Activated naive CD8-positive, alpha-beta T cell treated with anti-CD3 and anti-CD28 coated beads, Interleukin-2, amount 50 U/mL, for 24 hours (primary cell): ENCODE data around the gene CFAP210.
"Not testable (repeated sequence)": the region's sequence is repeated elsewhere in the genome, so short reads cannot be mapped to it uniquely, and the experiment has no call there.

Experiments used
- ATAC-seq: fragments of 150-1000 bp; cut with Tn5 transposase; one replicate; pipeline ENCODE4 v1.10.0; 2021
- DNase-seq: peaks from one replicate; pipeline ENCODE4 v3.0.0; 2021
- H3K27ac Mint-ChIP-seq: one replicate; pipeline ENCODE4 v1.8.0; 2021; ENCODE audit warnings: mild to moderate bottlenecking, mixed read lengths
- H3K27me3 Mint-ChIP-seq: one replicate; pipeline ENCODE4 v1.8.0; 2021; ENCODE audit warnings: mixed read lengths
- H3K36me3 Mint-ChIP-seq: one replicate; pipeline ENCODE4 v1.8.0; 2021; ENCODE audit warnings: low read depth, mixed read lengths
- H3K4me1 Mint-ChIP-seq: one replicate; pipeline ENCODE4 v1.8.0; 2021; ENCODE audit warnings: mixed read lengths
- H3K4me3 Mint-ChIP-seq: one replicate; pipeline ENCODE4 v1.8.0; 2021; ENCODE audit warnings: mild to moderate bottlenecking, moderate library complexity, mixed read lengths
- H3K9me3 Mint-ChIP-seq: one replicate; pipeline ENCODE4 v1.8.0; 2021; ENCODE audit warnings: mixed read lengths

Gene CFAP210

DNA sequence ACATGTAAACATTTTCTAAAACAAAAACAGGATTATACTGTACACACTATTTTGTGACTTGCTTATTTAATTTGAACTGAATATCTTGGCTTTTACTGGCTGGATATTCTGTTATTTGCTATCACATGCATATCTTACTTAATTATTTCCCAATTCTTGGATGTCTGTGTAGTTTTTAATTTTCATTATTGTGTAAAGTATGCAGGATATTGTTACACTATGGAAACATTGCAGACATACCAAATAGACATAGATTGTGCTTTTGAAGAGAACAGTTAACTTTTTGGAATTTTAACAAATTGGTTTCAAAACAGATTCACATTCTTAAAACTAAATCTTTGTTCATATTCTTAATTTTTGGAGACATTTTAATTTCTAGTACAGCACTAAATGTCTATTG is 2.2 kb upstream of the CFAP210 start:
- Mint-ChIP-seq H3K9me3 (peaks cover 5% of the 10 kb centered on the region), H3K4me1 (peaks cover 18% of the 10 kb centered on the region), H3K4me3 (no peak overlapping the region), H3K27ac (no peak overlapping the region), H3K27me3 (peaks cover 1% of the 10 kb centered on the region), H3K36me3 (peaks cover 22% of the 10 kb centered on the region)
- DNase-seq (no peak), ATAC-seq (no peak)

DNA sequence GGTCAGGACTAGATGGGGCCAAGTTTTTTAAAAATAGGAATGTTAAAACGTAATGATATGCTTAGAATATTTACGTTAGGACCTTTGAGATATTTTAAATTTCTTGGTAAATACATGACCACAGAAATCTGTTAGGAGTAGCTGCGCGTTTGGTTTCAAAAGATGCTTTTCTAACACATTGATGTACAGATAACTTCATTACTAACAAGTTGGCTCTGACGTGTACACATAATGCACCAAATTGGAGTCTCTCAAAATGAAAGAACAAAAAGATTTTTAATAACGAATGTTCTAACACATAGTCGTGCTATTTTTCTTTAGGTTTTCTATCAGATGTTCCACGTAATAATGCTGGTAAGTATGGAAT is 672 bp upstream of the CFAP210 start:
- peaks cover 18% of the 10 kb centered on the region for H3K4me1 Mint-ChIP-seq
- peak overlapping the region; percentile 89 for H3K4me3 Mint-ChIP-seq
- ATAC-seq (no peak), DNase-seq (no peak)
- H3K9me3 Mint-ChIP-seq, result peaks cover 12% of the 10 kb centered on the region
- H3K36me3 Mint-ChIP-seq, result peaks cover 20% of the 10 kb centered on the region
- peak overlapping the region; percentile 87 for H3K27ac Mint-ChIP-seq
- peaks cover 2% of the 10 kb centered on the region for H3K27me3 Mint-ChIP-seq

GRCh38 chr2:169693360-169693759 is 845 bp downstream of the CFAP210 start:
- DNase-seq (no peak), ATAC-seq (no peak)
- peak overlapping the region; percentile 87 for H3K27ac Mint-ChIP-seq
- H3K4me1 Mint-ChIP-seq, result peaks cover 18% of the 10 kb centered on the region
- peaks cover 17% of the 10 kb centered on the region for H3K9me3 Mint-ChIP-seq
- H3K4me3 Mint-ChIP-seq, result peak overlapping the region; percentile 89
- H3K36me3 Mint-ChIP-seq, result peaks cover 11% of the 10 kb centered on the region
- peaks cover 2% of the 10 kb centered on the region for H3K27me3 Mint-ChIP-seq

GRCh38 chr2:169692718-169693117 is 1.5 kb downstream of the CFAP210 start:
- Mint-ChIP-seq H3K27ac (no peak overlapping the region), H3K9me3 (peaks cover 19% of the 10 kb centered on the region), H3K4me1 (peaks cover 18% of the 10 kb centered on the region), H3K27me3 (peaks cover 2% of the 10 kb centered on the region), H3K4me3 (no peak overlapping the region), H3K36me3 (peaks cover 13% of the 10 kb centered on the region)
- DNase-seq (no peak), ATAC-seq (no peak)

DNA sequence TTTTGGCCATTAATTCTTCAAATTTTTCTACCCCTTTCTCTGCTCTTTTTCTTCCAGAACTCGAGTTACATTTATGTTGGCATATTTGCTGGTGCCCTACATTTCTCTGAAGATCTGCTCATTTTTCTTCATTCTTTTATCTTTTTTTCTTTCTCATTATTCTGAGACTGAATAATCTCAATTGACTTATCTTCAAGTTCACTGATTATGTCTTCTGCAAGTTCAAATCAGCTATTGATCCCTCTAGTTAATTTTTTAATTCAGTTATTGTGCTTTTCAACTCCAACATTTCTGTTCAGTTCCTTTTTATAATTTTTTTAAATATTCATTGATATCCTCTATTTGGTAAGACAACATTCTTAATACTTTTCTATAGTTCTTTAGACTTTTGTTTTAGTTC is 3.2 kb downstream of the CFAP210 start:
- H3K27ac Mint-ChIP-seq, result no peak overlapping the region
- H3K9me3 Mint-ChIP-seq, result peaks cover 19% of the 10 kb centered on the region
- DNase-seq (no peak), ATAC-seq (no peak)
- H3K4me1 Mint-ChIP-seq, result peaks cover 18% of the 10 kb centered on the region
- H3K36me3 Mint-ChIP-seq, result peaks cover 8% of the 10 kb centered on the region
- no peak overlapping the region for H3K4me3 Mint-ChIP-seq
- peaks cover 2% of the 10 kb centered on the region for H3K27me3 Mint-ChIP-seq

DNA sequence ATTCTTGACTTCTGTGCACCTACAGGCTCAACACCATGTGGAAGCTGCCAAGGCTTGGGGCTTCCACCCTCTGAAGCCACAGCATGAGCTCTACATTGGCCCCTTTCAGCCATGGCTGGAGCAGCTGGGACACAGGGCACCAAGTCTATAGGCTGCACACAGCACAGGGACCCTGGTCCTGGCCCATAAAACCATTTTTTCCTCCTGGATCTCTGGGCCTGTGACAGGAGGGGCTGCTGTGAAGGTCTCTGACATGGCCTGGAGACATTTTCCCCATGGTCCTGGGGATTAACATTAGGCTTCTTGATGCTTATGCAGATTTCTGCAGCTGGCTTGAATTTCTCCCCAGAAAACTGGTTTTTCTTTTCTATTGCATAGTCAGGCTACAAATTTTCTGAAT is 6.3 kb downstream of the CFAP210 start:
- H3K27me3 Mint-ChIP-seq, DNase-seq, ATAC-seq, H3K4me3 Mint-ChIP-seq, H3K27ac Mint-ChIP-seq, H3K36me3 Mint-ChIP-seq: not testable (repeated sequence)
- peaks cover 19% of the 10 kb centered on the region for H3K9me3 Mint-ChIP-seq
- peaks cover 11% of the 10 kb centered on the region for H3K4me1 Mint-ChIP-seq

- DNase-seq, H3K27ac Mint-ChIP-seq, H3K36me3 Mint-ChIP-seq, ATAC-seq, H3K4me3 Mint-ChIP-seq, H3K27me3 Mint-ChIP-seq: not testable (repeated sequence)
- Mint-ChIP-seq H3K4me1 (peaks cover 13% of the 10 kb centered on the region), H3K9me3 (peaks cover 19% of the 10 kb centered on the region)
These were observed 7.4 kb downstream of the CFAP210 start for GRCh38 chr2:169686825-169687224.

DNA sequence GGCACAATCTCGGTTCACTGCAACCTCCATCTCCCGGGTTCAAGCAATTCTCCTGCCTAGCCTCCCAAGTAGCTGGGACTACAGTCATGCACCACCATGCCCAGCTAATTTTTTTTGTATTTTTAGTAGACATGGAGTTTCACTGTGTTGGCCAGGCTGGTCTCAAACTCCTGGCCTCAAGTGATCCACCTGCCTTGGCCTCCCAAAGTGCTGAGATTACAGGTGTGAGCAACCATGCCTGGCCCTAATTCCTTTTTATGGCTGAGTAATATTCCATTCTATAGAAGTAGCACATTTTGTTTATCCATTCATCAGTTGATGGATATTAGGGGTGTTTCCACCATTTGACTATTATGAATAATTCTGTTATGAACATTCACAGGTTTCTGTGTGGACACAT is 9.5 kb downstream of the CFAP210 start:
- not testable (repeated sequence) for DNase-seq, H3K27ac Mint-ChIP-seq, H3K27me3 Mint-ChIP-seq, H3K4me3 Mint-ChIP-seq, H3K36me3 Mint-ChIP-seq, H3K9me3 Mint-ChIP-seq, ATAC-seq
- peaks cover 13% of the 10 kb centered on the region for H3K4me1 Mint-ChIP-seq

GRCh38 chr2:169684135-169684565 is 10.1 kb downstream of the CFAP210 start:
- ATAC-seq (no peak), DNase-seq (no peak)
- H3K4me3 Mint-ChIP-seq, result no peak overlapping the region
- H3K27me3 Mint-ChIP-seq, result no peaks in the 10 kb centered on the region
- H3K4me1 Mint-ChIP-seq, result peaks cover 13% of the 10 kb centered on the region
- no peak overlapping the region for H3K27ac Mint-ChIP-seq
- H3K9me3 Mint-ChIP-seq, result peaks cover 7% of the 10 kb centered on the region
- H3K36me3 Mint-ChIP-seq, result peaks cover 4% of the 10 kb centered on the region

DNA sequence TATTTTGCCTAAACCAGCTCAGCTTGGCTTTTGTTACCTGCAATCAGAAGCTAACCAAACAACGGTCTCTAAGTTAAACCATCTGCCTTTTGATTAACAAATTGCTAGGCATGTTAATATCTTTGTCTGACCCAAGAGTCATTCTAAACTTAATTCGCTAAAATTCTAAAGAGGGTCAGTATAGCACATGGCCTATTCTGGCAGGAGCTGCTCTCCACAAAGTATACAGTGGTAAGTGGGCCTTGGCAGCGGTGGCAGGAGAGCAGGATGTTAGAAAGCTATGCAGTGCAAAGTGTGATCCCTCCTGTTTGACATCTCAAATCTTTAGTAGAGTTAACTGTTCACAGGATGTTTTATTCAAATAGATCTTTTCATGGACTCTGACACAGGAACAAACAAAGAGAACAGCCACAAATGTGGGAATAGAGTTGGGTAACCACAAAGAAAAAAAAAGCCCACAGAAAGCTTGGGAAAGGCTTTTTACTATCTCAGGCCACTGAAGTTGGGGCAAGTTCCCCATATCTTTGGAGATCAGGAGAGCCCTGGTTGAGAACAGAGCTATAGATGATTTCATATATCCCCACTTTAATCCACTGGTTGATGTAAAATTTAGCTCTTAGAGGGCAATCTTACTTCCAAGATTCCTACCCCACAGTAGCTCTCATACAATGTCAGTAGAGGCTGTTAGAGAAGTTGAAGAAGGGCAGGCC is 10.6 kb downstream of the CFAP210 start:
- H3K4me1 Mint-ChIP-seq, result peaks cover 13% of the 10 kb centered on the region
- H3K36me3 Mint-ChIP-seq, result peaks cover 4% of the 10 kb centered on the region
- ATAC-seq (peak; percentile 34), DNase-seq (no peak)
- H3K27ac Mint-ChIP-seq, result no peak overlapping the region
- H3K27me3 Mint-ChIP-seq, result no peaks in the 10 kb centered on the region
- no peak overlapping the region for H3K4me3 Mint-ChIP-seq
- peaks cover 4% of the 10 kb centered on the region for H3K9me3 Mint-ChIP-seq

DNA sequence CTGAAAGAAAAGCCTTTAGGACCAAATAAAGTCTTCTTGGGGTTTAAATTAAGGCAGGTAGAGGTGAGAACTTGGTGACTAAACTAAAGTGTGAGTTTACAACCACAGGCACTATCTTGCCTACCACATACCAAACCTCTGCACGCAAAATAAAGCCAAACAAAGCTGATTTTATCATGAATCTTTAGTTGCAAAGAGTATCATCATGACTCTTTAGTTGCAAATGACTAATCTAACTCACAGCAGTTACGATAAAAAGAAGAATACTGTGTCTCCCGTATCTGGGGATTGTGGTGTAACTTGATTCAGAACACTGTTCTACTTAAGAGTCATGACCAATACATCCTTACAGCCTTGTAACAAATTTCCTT is 11.2 kb downstream of the CFAP210 start:
- Mint-ChIP-seq H3K27ac (no peak overlapping the region), H3K4me1 (peaks cover 13% of the 10 kb centered on the region), H3K4me3 (no peak overlapping the region), H3K27me3 (no peaks in the 10 kb centered on the region), H3K36me3 (no peaks in the 10 kb centered on the region), H3K9me3 (no peaks in the 10 kb centered on the region)
- no peak for DNase-seq
- peak; percentile 96 for ATAC-seq

DNA sequence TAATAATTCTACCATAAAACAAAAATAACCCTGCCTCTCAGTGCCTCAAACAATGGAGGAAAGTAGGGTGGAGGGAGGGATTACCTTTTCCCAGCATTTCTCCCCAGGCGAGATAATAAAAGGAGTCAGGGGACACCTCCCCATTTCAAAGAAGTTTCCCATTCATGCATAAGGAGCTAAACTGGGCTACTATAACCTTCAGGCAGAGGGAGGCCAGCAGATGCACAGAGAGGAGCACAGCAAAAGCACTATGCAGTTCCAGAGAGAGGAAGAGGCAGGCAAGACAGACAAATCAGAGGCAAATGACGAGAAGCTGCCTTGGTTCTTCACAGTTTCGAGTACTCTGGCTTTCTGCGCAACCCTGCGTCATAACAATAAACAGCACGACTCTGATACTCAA is 17.4 kb downstream of the CFAP210 start:
- no peaks in the 10 kb centered on the region for H3K36me3 Mint-ChIP-seq
- DNase-seq, result no peak
- H3K4me1 Mint-ChIP-seq, result no peaks in the 10 kb centered on the region
- no peak for ATAC-seq
- H3K27me3 Mint-ChIP-seq, result peaks cover 9% of the 10 kb centered on the region
- H3K27ac Mint-ChIP-seq, result no peak overlapping the region
- no peaks in the 10 kb centered on the region for H3K9me3 Mint-ChIP-seq
- no peak overlapping the region for H3K4me3 Mint-ChIP-seq

DNA sequence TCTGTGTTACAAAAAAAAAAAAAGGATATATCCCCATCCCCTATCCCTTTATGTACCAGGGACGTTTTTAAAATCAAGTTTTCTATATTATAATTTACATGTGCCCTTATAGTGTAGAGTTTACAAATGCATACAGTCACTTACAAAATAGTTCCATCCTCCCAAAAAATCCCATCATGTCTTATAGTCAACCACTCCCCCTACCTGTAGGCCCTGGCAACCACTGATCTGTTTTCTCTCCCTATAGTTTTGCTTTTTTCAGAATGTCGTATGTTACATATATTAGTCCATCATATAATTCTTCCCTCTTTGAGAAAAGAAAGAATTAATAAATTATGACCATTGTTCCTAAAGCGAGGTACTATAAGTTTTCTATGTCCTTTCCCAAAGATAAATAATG is 17.8 kb downstream of the CFAP210 start:
- Mint-ChIP-seq H3K27ac (no peak overlapping the region), H3K9me3 (no peaks in the 10 kb centered on the region), H3K4me1 (no peaks in the 10 kb centered on the region), H3K4me3 (no peak overlapping the region), H3K27me3 (peaks cover 9% of the 10 kb centered on the region), H3K36me3 (no peaks in the 10 kb centered on the region)
- no peak for ATAC-seq
- no peak for DNase-seq

GRCh38 chr2:169673921-169674320 is 20.3 kb downstream of the CFAP210 start:
- DNase-seq (no peak), ATAC-seq (no peak)
- Mint-ChIP-seq H3K4me1 (no peaks in the 10 kb centered on the region), H3K36me3 (no peaks in the 10 kb centered on the region), H3K4me3 (no peak overlapping the region), H3K27ac (no peak overlapping the region), H3K27me3 (peaks cover 9% of the 10 kb centered on the region), H3K9me3 (no peaks in the 10 kb centered on the region)

DNA sequence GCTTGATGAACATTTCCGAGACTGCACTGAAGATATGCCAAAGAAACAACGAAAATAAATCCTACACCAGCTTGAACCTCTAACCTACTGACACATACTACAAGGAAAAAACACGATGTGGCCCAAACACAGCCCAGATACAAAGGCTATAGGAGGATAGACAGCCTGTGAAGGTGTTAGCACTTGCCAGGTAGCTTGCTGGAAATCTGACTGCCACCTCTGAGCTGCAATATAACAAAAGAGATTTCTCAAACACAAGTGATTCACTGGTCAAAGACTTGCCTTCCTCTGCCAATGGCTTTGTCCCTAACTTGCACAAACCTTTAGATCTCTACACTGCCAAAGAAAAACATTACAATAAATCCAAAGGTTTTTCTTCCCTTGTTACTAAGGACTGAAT is 21.1 kb downstream of the CFAP210 start:
- no peaks in the 10 kb centered on the region for H3K4me1 Mint-ChIP-seq
- no peak for ATAC-seq
- no peak overlapping the region for H3K4me3 Mint-ChIP-seq
- H3K9me3 Mint-ChIP-seq, result no peaks in the 10 kb centered on the region
- DNase-seq, result no peak
- no peaks in the 10 kb centered on the region for H3K36me3 Mint-ChIP-seq
- H3K27ac Mint-ChIP-seq, result no peak overlapping the region
- H3K27me3 Mint-ChIP-seq, result peaks cover 9% of the 10 kb centered on the region

DNA sequence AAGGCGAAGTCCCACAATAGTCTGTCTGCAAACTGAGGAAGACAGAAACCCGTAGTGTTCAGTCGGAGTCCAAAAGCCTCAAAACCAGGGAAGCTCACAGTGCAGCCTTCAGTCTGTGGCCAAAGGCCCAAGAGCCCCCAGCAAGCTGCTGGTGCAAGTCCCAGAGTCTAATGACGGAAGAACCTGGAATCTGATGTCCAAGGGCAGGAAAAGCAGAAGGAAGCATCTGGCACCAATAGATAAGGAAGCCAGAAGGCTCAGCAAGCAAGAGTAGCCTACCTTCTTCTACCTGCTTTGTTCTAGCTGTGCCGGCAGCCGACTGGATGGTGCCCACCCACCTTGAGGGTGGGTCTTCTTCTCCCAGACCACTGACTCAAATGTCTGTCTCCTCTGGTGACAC is 21.8 kb downstream of the CFAP210 start:
- DNase-seq (no peak), ATAC-seq (no peak)
- H3K36me3 Mint-ChIP-seq, result no peaks in the 10 kb centered on the region
- peaks cover 9% of the 10 kb centered on the region for H3K27me3 Mint-ChIP-seq
- no peak overlapping the region for H3K27ac Mint-ChIP-seq
- no peak overlapping the region for H3K4me3 Mint-ChIP-seq
- H3K4me1 Mint-ChIP-seq, result no peaks in the 10 kb centered on the region
- no peaks in the 10 kb centered on the region for H3K9me3 Mint-ChIP-seq
